GM21423 (cell line): ENCODE measurements around the gene RCVRN.

Experiments used
- ATAC-seq: cut with Tn5 transposase; IDR thresholded peaks from one replicate; pipeline ENCODE4 v1.9.1; 2021; ENCODE audit warnings: mild to moderate bottlenecking, moderate library complexity; ENCODE audit not compliant: unreplicated experiment

RCVRN gene

DNA sequence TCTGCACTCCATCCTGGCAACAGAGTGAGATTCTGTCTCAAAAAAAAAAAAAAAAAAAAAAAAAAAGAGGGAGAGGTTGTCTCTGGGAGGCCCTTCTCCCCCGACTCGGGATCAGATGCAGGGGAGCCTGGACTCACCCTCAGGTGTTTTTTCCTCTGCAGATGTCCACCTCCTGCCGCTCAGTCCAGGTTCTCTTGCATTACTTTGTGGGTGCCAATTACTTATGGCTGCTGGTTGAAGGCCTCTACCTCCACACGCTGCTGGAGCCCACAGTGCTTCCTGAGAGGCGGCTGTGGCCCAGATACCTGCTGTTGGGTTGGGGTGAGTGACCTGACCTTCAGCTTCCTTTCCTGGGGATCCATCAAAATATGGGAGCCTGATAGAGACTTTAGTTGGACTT is 45.3 kb downstream of the RCVRN start:
- ATAC-seq: no peak

DNA sequence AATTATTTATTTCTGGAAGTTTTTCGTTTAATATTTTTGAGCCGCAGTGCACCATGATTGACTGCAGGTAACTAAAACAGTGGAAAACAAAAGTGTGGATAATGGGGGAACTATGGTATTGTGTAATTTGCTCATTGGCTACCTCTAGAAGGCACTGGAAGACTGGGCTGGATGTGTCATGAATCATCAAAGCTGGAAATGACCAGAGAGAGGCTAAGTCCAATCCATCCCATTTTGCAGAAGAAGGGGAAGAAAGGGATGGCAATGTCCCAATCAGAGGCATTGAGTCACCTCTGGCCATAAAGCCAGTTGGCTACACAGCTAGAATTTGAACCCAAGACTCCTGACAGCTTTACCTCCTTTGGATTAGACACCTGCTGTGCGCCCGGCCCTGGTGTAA is 50.0 kb downstream of the RCVRN start:
- no peak for ATAC-seq

DNA sequence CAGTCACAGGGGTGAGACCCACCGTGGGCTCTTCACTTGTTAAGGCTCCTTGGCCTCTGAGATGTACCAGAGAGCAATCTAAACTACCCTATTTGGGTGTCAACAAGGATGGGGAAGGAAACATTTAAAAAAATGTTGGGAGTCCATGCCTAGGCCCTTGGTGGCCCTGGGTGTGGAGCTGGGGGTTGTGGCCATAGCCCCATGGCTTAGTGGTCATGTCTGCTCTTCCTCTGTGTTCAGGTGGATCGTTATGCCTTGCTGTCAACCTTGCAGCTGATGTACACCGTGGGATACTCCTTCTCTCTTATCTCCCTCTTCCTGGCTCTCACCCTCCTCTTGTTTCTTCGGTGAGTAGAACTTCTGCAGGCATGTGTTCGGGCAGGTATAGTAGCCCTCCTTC is 50.8 kb downstream of the RCVRN start:
- no peak for ATAC-seq

GRCh38 chr17:9850151-9850550 is 54.9 kb downstream of the RCVRN start:
- ATAC-seq: no peak
